GM19035 (cell line): ENCODE data around the gene AKT1S1.

ENCODE experiments used
- ATAC-seq: cut with Tn5 transposase; IDR thresholded peaks from one replicate; pipeline ENCODE4 v1.9.1; 2021; ENCODE audit not compliant: unreplicated experiment

The AKT1S1 gene

GRCh38 chr19:49855277-49855675, 21.9 kb downstream of the AKT1S1 start:
- ATAC-seq: no peak

- ATAC-seq: no peak
These were observed 22.5 kb downstream of the AKT1S1 start for GRCh38 chr19:49854378-49855263.

GRCh38 chr19:49853852-49854377, 23.2 kb downstream of the AKT1S1 start:
- ATAC-seq: no peak

GRCh38 chr19:49852631-49853126, 24.5 kb downstream of the AKT1S1 start:
- no peak for ATAC-seq

- ATAC-seq: no peak
These were observed 25.5 kb downstream of the AKT1S1 start for GRCh38 chr19:49851456-49852259.

- ATAC-seq: peak; percentile 82
These were observed 26.4 kb downstream of the AKT1S1 start, which contains the start of gene PTOV1 for GRCh38 chr19:49850487-49851342. PTOV1 (plus strand) TSS chr19:49851159.

- ATAC-seq: no peak
These were observed 27.0 kb downstream of the AKT1S1 start for GRCh38 chr19:49850221-49850486.

GRCh38 chr19:49849433-49850220, 27.5 kb downstream of the AKT1S1 start:
- ATAC-seq: no peak

- no peak for ATAC-seq
These were observed 28.2 kb downstream of the AKT1S1 start for GRCh38 chr19:49848938-49849337.

- no peak for ATAC-seq
These were observed 29.1 kb downstream of the AKT1S1 start for GRCh38 chr19:49847731-49848696.

GRCh38 chr19:49846408-49846807, 30.7 kb downstream of the AKT1S1 start:
- ATAC-seq: no peak

- no peak for ATAC-seq
These were observed 31.7 kb downstream of the AKT1S1 start for GRCh38 chr19:49845414-49845813.

- ATAC-seq: no peak
These were observed 32.7 kb downstream of the AKT1S1 start for GRCh38 chr19:49844138-49845095.

- no peak for ATAC-seq
These were observed 33.9 kb downstream of the AKT1S1 start for GRCh38 chr19:49843265-49843664.

- ATAC-seq: no peak
These were observed 36.4 kb downstream of the AKT1S1 start for GRCh38 chr19:49840736-49841249.

- no peak for ATAC-seq
These were observed 36.8 kb downstream of the AKT1S1 start for GRCh38 chr19:49840321-49840720.

GRCh38 chr19:49839713-49840112, 37.4 kb downstream of the AKT1S1 start:
- ATAC-seq: no peak
